Glutamatergic neuron (in vitro differentiated cells): ENCODE data around the gene SNAPIN. TPM values are rescaled to one million over a fixed set of nuclear protein-coding genes. Genes with fewer than 3 reads are reported as not detected.

Source experiments
- DNase-seq: peaks from one replicate; pipeline ENCODE4 v3.0.0; 2022
- H3K27ac Mint-ChIP-seq: one replicate; pipeline ENCODE4 v1.8.0; 2020; ENCODE audit warnings: mild to moderate bottlenecking, mixed read lengths, inconsistent platforms; ENCODE audit not compliant: unreplicated experiment
- H3K27me3 Mint-ChIP-seq: one replicate; pipeline ENCODE4 v1.8.0; 2020; ENCODE audit warnings: mild to moderate bottlenecking, moderate library complexity, mixed read lengths, inconsistent platforms; ENCODE audit not compliant: unreplicated experiment
- H3K36me3 Mint-ChIP-seq: one replicate; pipeline ENCODE4 v1.8.0; 2020; ENCODE audit warnings: mild to moderate bottlenecking, mixed read lengths, inconsistent platforms; ENCODE audit not compliant: unreplicated experiment
- H3K4me1 Mint-ChIP-seq: one replicate; pipeline ENCODE4 v1.8.0; 2020; ENCODE audit warnings: mild to moderate bottlenecking, low read depth, mixed read lengths, inconsistent platforms; ENCODE audit not compliant: unreplicated experiment
- H3K4me3 Mint-ChIP-seq: one replicate; pipeline ENCODE4 v1.8.0; 2020; ENCODE audit warnings: mild to moderate bottlenecking, mixed read lengths, inconsistent platforms; ENCODE audit not compliant: unreplicated experiment
- H3K9me3 Mint-ChIP-seq: one replicate; pipeline ENCODE4 v1.8.0; 2020; ENCODE audit warnings: mild to moderate bottlenecking, moderate library complexity, mixed read lengths, inconsistent platforms; ENCODE audit not compliant: unreplicated experiment
- total RNA-seq: library from RNA; stranded (reverse); fragmentation: NEBNext Ultra II Directional; extraction: Animal tissue kit (Norgen Biotek cat#: 25700); gene quantifications from one replicate; pipeline ENCODE4 v1.2.1, GENCODE V29; 2021; ENCODE audit not compliant: unreplicated experiment
- TF ChIP-seq, protein P1 (sequence below): fragments of 200-600 bp; sonication (generic); IDR thresholded peaks from one replicate; pipeline ENCODE4 v1.5.0; 2021; ENCODE audit not compliant: partially characterized antibody, unreplicated experiment

SNAPIN gene
- total RNA-seq, 1 donor from 2014 or later = 30.8 TPM

DNA sequence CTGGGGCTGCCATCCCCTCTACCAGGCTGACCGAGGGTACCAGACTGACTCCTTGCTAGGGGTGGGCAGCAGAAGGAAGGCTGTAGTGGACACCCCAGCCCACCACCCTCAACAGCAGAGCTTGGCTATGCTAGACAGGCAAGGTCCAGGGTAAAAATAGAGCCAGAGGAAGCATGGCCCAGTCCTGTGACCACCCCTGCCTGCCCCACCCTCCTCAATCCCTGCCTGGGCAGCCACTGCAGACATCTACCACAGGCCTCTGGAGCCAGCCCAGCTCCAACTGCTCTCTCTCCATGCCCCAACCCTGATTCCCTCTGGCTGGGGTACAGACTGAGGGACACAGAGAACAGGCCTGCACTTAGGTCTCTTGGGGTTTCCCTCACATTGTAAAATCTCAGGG is 28.5 kb upstream of the SNAPIN start:
- Mint-ChIP-seq H3K36me3 (peaks cover 4% of the 10 kb centered on the region), H3K4me3 (no peak overlapping the region), H3K4me1 (peaks cover 26% of the 10 kb centered on the region), H3K27ac (no peak overlapping the region), H3K27me3 (peaks cover 28% of the 10 kb centered on the region), H3K9me3 (peaks cover 20% of the 10 kb centered on the region)
- TF ChIP-seq, protein P1, sequence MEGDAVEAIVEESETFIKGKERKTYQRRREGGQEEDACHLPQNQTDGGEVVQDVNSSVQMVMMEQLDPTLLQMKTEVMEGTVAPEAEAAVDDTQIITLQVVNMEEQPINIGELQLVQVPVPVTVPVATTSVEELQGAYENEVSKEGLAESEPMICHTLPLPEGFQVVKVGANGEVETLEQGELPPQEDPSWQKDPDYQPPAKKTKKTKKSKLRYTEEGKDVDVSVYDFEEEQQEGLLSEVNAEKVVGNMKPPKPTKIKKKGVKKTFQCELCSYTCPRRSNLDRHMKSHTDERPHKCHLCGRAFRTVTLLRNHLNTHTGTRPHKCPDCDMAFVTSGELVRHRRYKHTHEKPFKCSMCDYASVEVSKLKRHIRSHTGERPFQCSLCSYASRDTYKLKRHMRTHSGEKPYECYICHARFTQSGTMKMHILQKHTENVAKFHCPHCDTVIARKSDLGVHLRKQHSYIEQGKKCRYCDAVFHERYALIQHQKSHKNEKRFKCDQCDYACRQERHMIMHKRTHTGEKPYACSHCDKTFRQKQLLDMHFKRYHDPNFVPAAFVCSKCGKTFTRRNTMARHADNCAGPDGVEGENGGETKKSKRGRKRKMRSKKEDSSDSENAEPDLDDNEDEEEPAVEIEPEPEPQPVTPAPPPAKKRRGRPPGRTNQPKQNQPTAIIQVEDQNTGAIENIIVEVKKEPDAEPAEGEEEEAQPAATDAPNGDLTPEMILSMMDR = no peak
- DNase-seq = no peak

DNA sequence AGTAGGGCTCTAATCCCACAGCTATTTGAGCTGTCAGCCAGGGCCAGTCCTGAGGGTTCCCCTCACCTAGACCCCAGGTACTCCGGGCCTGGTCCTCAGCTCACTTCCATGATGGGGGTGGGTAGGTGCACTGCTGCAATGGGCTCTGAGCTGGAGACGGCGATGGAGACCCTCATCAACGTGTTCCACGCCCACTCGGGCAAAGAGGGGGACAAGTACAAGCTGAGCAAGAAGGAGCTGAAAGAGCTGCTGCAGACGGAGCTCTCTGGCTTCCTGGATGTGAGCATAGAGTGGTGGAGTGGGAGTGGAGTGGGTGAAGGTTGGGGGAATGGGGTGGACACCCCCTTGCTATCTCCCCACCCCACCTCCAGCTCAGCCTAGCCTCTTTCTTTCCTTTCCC is 28.1 kb upstream of the SNAPIN start:
- Mint-ChIP-seq H3K9me3 (peaks cover 20% of the 10 kb centered on the region), H3K27ac (no peak overlapping the region), H3K36me3 (peaks cover 4% of the 10 kb centered on the region), H3K4me1 (peaks cover 27% of the 10 kb centered on the region), H3K27me3 (peaks cover 28% of the 10 kb centered on the region), H3K4me3 (no peak overlapping the region)
- TF ChIP-seq, protein P1 = no peak
- no peak for DNase-seq

DNA sequence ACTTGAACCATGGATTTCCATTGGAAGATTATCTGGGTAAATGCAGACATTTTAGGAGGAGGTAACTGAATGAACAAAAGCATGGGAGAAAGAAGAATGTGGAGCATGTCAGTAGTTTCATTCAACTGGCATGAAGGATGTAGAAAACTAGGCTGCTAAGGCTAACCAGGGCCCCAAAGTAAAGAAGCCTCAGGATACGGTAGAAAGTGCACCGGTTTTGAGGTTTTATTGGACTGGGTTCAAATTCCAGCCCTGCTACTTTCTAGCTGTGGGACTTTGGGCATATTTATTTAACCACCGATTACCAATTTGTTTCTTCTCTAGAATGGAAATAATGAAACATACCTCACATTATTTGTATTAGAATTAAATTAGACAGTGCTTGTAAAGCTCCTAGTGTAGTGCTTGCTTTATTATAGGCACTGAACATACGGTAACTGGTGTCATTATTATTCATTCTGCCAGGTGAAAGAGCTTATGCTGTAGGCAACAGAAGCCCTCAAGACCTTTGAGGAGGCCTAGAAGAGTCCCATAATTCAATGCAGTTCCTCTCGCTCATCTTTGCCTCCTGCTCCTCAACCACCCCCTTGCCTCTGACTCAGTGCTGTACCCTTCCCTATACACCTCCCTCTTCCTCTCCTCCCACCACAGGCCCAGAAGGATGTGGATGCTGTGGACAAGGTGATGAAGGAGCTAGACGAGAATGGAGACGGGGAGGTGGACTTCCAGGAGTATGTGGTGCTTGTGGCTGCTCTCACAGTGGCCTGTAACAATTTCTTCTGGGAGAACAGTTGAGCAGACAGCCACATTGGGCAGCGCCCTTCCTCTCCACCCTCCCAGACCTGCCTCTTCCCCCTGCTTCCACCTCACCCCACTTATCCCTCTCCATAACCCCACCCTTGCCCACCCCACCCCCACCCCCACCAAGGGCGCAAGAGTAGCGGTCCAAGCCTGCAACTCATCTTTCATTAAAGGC is 27.2 kb upstream of the SNAPIN start:
- H3K9me3 Mint-ChIP-seq = peaks cover 17% of the 10 kb centered on the region
- H3K4me3 Mint-ChIP-seq = no peak overlapping the region
- peaks cover 26% of the 10 kb centered on the region for H3K27me3 Mint-ChIP-seq
- TF ChIP-seq, protein P1 = no peak
- no peak for DNase-seq
- H3K27ac Mint-ChIP-seq = peak overlapping the region; percentile 4
- H3K36me3 Mint-ChIP-seq = peaks cover 4% of the 10 kb centered on the region
- peaks cover 22% of the 10 kb centered on the region for H3K4me1 Mint-ChIP-seq

DNA sequence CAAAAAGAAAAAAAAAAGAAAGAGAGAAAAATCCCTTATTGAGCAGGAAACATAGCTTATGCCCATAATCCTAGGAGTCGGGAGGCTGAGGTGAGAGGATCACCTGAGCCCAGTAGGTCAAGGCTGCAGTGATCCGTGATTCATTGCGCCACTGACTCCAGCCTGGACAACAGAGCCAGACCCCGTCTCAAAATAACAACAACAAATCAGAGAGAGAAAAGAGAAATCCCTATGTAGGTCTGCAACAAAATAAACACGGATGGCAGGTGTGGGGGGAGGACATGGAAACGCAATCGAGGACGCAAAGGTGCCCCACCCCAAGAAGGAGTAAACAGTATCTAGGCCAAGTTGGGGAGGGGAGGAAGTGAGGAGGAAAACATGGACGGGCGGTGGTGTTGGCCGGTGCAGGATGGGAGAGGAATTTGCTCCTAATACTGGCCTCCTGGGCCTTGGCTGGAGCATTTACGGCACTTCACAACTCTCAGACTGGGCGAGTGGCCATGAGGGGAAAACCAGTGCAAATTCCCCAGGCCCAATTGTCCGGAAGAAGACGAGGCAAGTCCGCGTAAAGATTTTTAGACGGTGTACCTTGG is 25.2 kb upstream of the SNAPIN start:
- DNase-seq = no peak
- peaks cover 24% of the 10 kb centered on the region for H3K27me3 Mint-ChIP-seq
- H3K4me1 Mint-ChIP-seq = peaks cover 14% of the 10 kb centered on the region
- H3K4me3 Mint-ChIP-seq = peak overlapping the region; percentile 93
- H3K27ac Mint-ChIP-seq = peak overlapping the region; percentile 83
- peaks cover 9% of the 10 kb centered on the region for H3K36me3 Mint-ChIP-seq
- peaks cover 10% of the 10 kb centered on the region for H3K9me3 Mint-ChIP-seq
- TF ChIP-seq, protein P1 = no peak
